Measurements from ENCODE around the gene FBXW7.

The FBXW7 gene

DNA sequence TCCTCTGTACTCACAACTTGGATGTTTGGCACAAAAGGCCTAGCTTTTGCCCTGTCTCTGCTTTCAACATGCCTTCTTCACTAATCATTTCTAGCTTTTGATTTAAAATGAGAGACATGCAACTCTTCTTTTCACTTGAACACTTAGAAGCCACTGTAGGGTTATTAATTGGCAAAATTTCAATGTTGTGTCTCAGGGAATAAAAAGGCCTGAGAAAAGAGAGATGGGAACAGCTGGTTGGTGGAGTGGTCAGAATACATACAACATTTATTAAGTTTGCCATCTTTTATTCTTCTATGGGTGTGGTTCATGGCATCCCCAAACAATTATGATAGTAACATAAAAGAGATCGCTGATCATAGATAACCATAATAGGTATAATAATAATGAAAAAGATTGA is 114.3 kb downstream of the FBXW7 start:
- DNase-seq: no peak

DNA sequence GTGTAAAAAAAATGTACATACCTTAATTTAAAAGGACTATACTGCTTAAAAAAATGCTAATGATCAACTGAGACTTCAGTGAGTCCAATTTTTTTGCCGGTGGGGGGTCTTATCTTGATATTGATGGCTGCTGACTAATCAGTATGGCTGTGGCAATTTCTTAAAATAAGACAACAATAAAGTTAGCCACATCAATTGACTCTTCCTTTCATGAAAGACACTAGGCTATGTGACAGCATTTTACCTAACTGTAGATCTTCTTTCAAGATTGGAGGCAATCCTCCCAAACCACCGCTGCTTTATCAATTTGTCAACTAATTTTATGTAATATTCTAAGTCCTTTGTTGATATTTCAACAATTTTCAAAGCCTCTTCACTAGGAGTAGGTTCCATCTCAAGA is 116.1 kb downstream of the FBXW7 start:
- DNase-seq: no peak

DNA sequence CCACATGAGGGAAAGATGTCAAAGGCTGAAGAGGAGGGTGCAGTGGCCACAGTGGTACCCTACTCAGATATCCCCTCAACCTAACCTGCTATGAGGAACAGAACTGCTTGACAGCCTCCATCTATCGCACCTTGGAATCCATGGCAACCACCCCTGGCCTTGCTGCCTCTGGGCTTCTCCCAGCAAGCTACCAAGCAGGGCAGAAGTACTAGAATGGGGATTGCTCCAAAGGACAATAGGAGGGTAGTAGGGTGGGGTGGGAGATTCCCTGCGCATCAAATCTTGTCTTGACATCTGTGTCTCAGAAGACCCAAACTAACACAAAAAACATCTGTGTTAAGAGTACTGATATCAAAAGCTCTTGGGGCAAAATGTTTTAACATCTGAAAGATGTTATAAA is 118.2 kb downstream of the FBXW7 start:
- no peak for DNase-seq

DNA sequence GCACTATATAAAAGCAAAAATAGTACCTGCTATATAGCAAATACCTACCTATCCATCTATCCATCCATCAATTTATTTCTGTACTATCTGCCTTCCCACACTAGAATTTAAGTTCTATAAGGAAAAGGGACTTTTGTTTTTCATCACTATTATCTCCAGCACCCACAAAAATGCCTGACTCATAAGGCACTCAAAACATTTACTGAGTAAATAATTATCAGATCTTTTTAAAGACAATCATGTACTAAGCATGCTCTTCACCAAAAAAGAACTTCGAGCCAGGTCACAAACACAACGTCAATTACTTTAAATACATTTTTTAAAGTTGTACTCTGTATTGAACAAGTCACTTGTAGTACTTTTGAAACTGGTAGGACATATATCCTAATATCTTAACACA is 119.9 kb downstream of the FBXW7 start:
- DNase-seq: no peak

DNA sequence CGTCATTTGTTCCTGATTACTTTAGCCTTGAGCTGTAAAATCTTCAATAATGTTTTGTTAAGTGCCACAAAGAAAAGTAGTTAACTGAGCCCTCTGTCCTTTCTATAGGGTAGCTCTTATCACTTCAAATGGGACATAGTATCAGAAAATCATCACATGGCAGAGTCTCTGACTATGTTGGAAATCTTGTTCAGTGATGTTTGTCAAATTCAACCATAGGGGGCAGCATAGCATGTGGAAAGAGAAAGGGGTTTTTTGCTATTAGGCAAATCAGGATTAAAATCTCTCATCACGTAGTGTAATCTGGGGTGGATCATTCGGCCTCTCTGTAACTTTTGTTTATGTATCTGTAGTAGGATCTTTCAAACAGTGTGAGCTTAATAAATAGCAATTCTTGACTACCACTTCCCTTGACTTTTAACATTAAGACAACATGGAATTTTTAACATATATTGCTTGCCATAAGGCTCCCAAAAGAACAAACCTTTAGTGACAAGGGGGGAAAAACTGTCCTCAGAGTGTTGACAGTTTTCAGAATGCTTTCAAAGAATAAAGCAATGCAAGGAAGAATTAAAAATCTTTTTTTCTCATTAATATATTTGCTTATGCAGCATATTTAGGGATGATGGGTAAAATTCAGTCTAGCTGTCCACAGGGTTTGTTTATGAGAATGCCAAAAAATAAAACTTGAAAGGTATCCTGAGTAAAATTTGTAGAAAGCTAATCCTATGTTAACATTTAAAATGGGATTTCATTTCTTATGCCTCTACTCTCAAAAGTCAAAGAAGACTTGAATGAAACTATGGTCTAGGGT is 127.2 kb downstream of the FBXW7 start:
- DNase-seq: peak; percentile 30 to 46

DNA sequence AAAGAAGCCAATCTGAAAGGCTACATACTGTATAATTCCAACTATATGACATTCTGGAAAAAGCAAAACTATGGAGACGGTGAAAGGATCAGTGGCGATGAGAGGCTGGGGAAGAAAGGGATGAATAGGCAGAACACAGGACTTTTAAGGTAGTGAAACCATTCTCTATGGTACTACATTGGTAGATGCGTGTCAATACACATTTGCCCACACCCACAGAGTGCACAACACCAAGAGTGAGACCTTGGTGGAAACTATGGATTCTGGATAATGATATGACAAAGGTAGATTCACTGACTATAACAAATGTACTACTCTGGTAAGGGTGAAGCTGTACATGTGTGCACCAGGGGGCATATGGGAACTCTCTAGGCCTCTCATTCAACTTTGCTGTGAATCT is 134.5 kb downstream of the FBXW7 start:
- DNase-seq: no peak

DNA sequence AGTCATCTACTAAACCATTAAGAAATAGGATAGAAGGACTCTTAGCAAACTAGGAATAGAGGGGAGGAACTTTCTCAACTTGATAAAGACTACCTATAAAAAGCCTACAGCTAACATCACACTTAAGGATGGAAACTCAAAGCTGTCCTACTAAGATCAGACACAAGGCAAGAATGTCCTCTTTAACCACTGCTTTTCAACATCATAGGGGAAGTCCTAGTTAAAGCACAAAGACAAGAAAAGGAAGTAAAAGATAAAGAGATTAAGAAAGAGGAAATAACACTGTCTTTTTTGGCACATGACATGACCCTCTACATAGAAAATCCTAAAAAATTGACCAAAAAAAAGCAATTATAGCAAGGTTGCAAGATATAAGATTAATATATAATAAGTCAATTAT is 136.6 kb downstream of the FBXW7 start:
- DNase-seq: no peak

DNA sequence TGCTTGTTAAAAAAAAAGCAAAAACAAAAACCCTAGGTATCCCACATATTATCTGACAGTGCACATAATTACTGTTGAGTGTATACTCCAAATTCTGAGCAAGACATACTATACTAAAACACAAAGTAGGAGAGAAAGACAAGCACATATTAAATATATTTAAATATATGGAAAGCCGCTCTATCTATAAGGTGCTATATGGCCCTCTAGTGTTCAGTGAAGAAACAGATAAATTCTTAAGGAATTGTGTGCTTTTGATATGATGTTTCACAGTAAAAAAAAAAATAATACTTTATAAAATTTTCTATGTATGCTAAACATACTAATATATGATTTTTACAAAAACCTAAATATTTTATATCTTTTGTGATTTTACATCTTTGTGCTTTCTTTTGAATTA is 137.8 kb downstream of the FBXW7 start:
- peak in 1 of 2 experiments; percentile 3 for DNase-seq

DNA sequence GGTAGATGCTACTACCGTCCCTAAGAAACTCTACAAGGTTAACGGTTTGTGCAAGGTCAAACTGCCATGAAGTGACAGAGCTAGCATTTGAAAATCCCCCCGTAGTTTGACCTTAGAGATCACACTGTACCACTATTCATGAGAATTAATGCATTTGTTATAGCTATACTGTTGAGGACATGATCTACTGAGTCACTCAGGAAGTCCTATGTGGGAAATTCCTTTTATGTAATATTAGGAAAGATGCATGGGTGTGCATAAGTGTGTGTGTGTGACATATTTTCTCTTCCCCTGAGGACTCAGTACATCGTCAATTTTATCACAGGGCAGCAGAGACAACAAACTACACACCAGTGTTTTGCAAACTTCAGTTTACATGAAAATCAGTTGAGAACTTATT is 141.1 kb downstream of the FBXW7 start:
- no peak for DNase-seq

DNA sequence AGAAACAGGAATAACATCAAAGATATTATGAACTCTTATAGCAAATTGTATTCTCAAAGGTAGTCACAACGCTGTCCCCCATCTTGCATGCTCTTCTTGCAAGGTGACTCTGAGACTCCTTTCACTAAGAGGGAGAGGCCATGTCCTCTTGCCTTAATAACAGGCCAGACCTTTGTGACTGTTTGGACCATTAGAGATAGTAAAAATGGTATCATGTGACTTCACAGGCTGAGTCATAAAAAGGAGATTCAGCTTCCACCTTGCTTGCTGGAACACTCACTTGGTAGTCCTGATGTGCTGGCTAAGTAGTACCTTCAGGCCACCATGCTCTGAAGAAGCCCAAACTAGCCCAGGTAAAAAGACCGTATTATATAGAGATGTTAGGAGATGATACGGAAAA is 143.8 kb downstream of the FBXW7 start:
- DNase-seq: no peak

DNA sequence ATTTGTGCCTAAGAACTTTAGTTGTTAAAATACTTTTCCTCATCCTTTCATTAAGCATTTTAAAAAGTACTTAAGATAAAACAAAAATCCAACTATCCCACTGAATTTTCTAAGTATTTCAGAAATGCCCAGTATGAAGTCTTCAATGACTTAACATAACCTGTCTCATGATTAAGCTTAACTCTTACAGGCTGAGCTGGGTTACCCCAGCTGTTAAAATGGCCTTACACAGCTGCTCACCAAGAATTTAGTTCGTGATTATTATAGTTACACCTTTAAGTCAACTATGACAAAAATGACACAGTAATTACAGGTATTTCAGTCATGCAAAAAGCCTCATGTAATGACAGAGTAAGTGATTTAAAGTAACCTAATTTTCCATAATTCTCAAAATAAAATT is 145.7 kb downstream of the FBXW7 start:
- no peak for DNase-seq

DNA sequence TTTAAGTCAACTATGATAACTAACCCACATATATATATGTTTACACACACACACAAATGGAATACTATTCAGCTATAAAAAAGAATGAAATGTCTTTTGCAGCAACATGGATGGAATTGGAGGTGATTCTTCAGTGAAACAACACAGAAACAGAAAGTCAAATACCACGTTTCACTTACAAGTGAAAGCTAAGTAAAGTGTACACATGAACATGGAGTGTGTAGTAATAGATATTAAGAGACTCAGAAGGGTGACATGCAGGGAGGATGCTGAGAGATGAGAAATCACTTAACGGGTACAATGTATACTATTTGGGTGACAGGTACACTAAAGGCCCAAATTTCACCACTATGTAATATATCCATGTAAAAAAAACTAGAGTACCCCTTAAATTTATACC is 146.5 kb downstream of the FBXW7 start:
- DNase-seq: no peak

DNA sequence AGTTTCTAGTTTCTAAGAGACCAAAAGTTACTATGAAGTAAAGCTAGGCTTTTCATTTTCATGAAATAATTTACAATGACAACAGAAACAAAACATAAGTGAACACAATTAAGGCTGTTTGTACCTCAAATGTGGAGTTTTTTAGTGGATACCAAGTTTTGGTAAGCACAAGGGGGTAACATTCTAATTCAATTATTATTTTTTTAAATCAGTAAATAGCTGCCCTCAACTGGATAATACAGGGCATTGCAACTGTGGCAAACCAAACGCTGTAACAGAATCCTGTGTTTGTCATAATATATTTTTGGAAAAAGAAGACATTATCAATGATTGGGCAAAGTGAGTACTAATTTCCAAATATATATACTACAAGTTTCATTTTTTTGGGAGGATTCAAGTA is 150.3 kb downstream of the FBXW7 start:
- no peak for DNase-seq

DNA sequence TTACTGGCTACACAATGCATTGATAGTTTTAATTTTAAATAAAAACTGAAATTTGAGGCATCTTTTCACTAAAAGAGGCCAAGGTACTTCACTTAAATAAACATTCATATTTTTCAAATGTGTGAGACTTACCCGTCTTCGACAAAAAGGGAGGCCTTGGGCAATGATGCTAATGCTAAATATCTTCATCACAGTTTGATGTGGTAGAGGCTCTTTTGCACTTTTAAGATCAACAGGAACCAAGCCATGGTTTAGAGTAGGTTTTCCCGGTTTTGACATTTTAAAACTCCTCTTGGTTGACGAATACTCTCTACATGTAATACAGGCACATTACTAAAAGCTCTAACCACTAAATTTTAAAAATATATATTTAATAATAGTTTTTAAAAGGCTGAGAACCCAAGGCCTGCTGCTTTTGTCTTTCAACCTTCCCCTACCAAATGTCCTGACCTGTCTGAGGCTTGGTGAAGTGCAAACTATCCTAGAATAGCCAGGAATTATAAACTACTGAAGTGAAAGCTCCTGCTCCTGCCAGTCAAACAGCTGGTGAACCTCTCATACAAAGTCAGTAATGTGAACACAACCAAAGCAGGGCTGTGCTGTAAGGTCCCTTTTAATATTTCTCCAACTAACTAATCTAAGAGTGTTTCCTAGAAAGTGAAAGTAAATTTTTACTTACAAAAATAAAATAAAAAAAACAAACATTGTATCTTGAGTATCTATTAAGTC is 153.7 kb downstream of the FBXW7 start:
- no peak for DNase-seq

DNA sequence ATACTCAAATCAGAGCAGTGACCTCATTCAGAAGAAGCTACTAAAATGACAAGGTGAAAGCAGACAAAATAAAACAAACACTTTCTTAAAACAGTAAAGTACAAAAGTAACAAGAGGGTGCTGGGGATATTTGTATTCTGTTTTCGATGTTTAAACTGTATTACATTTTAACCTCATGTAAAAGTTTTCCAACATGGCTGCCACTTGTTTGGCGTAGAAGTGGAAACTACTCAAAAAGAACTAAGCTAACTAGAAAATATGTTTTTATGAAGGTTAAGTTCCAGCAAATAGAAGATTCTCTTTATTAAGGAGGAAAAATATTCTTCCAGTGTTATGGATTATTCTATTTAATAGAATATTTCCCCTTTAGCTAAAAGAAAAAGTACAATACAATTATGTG is 155.0 kb downstream of the FBXW7 start:
- DNase-seq: no peak

DNA sequence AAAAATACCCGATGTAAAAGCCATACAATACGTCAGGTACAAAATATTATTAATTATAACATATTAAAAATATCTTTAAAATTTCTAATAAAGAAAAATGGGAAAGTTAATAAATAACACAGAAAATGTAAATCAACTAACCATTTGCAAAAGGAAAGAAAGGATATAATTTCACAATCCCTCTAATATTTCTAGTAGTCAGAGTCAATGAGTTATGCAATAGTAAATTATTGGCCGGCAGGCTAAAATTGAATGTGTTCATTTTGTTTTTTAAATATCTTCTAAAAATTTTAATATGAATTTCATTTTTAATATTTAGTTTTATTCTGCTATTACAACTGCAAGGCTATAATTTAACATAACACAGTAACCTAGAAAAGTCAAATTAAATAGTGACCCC is 155.7 kb downstream of the FBXW7 start:
- DNase-seq: no peak

DNA sequence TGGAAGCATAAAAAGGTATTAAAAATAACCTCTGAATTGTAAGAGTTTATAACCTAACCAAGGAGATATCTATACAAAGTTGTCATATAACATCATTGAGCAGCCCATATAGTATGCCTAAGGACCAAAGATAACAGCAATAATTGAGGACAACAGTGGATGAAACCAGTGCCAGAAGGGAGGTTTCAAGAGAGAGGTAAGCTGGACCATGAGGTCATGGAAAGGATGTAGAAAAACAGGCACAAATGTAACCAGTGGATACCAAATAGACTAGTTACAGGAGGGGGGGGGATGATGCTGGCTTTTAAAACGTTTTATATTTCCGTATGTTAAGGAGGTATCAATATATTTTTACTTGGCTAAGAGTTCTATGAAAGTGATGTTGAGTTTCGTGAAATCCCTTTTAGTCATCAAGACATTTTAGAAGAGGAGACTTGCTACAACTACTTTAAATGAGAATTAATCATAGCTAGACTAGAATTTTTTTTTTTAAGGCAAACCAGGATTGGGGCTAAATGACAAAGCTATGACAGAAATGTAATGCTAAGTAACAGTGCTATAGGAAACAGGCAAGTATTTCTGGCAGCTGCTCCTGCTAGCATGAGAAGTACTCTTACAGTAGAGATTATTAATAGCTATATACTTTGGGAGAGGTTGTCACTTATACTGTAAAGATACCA is 161.1 kb downstream of the FBXW7 start:
- DNase-seq: no peak

DNA sequence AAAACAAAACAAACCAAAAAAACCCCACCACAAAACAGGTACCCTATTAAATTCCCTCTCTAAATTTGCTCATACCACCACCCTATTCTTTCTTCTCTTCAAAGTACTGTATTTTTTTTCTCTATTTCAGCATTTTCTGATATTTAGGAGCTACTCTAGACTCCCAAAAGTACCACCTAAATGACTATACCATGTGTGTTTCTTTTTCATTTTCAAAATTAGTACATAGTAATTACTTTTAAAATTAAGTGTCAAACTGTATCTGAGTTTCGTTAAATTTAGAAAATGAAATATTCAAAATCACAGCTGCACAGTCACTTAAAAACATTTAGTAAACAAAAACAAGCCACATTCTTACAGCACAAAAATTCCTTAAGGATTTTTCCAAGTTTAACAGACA is 161.7 kb downstream of the FBXW7 start:
- no peak for DNase-seq

DNA sequence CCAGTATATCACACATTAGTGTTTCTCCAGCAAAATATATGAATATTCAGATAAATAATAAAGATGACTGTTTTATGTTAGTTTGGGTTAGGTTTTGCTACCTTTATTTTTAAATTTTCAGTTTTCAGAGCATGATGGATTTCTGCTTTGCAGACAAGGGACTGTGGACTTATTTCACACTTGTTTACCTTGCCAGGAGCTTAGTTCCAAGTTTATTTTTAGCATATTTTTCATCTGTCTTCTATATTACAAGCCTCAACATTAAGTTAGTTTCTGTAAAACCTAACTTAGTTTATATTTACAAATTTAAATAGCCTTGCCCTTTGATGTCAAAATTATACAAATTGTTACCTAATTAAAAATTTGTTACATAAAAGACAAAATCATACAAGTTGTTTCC is 163.4 kb downstream of the FBXW7 start:
- DNase-seq: no peak

DNA sequence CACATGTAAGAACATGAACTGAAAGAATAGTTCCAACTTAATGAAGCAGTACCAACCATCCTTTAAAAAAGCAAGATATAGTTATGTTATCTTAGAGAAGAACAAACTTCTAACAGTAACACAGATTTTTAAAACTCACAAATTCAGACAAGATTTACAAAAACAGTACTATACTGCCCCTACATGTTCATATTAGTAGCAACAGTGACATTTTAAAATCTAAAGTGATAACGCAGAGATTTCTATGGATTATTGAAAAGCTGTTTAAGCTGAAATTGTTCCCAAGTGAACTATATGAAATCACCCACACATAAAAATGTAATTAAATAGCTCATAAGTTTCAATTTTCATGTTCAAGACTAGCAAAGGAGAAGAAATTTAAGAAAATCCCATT is 166.0 kb downstream of the FBXW7 start:
- no peak for DNase-seq

DNA sequence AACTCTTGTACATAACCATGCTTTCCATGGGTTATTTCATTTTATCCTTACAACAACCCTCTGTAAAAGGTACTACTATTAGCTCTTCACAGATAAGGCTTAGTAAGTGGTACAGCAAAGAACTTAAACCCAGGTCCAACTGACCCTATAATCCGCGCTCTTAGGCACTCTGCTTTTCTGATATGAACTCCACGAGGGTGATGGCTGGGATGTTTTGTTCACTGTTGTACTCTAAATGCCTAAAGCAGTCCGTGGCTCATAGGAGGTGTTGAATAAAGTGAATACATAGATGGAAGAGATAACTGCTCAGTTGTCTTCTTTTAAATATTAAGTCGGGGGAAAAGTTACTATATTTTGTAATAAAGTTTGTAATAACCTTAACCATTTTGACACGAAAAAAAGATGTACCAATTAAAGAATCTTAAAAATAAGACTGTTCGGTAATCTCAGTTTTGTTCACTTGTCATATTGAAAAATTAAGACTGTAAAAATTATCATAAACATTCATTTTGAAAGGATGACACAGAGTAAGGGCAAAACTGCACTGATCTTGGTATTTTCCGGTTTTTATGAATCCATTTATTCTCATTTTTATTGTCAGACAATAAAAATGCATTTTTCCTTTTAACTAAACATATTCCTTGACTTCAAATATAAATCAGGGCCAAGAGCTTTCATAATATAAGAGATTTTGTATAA is 166.5 kb downstream of the FBXW7 start:
- peak in 1 of 2 experiments; percentile 18 for DNase-seq

DNA sequence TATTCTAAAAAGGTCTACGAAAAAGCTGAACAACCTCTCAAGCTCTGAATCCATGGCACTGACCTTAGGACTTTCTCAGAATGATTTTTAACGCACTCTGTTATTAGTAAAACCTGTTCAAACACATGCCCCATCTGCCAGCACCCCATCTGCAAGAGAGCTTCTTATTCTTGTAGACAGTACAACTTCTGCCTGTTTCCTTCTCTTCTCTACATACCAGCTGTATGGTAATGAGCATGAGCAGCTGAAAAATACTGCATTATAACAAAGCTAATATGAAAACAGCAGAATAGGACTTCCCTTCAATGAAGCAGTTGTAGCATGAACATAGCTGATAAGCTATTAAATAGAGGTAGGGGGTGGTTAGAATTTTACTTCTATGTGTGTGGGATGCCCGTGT is 167.9 kb downstream of the FBXW7 start:
- DNase-seq: peak; percentile 30 to 76

DNA sequence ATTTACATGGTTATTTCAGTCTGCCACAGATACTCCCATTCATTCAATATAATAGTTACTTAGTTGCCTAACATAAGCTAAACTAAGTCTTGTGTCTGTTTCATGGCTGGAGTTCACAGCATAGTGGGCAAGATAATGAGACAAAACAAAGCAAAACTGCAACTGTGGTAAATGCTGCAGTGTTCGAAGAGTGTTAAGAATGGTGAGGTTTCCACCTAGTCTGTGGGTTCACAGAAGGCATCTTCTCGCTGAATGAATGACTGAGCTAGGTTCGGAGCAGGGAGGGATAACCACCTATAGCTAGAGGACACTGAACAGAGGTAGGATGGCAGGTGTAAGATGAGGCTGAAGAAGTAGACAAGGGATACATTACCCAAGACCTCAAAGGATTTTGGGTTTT is 171.0 kb downstream of the FBXW7 start:
- no peak for DNase-seq
